Measurements from ENCODE around the gene GCLM. TPM values are rescaled to one million over a fixed set of nuclear protein-coding genes. Genes with fewer than 3 reads are reported as not detected.

The GCLM gene
- 10.7 and 12.4 TPM in 2 replicates for total RNA-seq
- 6.7 TPM for total RNA-seq (2013)
- 1.3 and 1.7 TPM in 2 replicates for polyA plus RNA-seq
- 2.5 and 2.9 TPM in 2 replicates for polyA minus RNA-seq

DNA sequence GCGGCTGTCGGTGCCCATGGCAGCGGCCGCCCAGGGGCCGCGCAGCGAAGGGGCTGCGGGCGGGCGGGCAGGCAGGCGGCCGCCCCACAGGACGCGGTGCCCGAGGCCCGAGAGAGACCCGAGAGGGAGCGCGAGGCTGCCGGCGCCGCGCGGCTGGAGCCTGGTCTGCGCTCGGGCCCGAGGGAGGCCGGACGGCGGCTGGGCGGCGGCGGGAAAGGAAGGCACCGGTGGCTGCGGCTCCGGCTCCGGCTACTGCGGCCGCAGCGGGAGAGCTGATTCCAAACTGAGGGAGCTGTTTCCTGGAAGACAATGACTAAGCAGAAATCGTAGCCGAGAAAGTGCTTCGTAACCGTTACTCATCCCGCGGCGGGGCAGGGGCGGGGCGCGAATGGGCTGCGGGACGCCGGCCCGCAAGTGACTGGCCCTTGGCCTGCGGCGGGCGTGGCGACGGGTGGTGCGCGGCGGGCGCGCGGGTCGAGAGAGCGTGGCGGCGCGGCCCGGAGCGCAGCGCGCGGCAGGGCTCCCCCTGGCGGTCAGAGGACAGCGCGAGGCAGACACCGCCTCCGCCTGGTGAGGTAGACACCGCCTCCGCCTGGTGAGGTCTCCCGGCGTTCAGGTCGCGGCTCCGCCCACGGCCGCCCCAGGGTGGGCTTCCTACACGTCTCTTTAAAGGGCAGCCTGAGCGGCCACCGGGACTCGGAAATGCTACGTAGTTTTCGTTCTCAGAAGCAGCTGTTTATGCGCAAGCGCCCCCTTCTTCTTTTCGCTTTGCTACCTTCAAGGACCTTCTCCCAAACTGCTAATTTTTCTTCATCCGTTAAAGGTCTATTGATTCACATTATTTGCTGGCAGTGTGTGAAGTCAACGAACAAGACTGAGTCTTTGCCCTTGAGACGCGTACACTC, at the start of gene GCLM:
Gene GCLM (minus strand): TSS at position 285 of the 905 bp plus-strand sequence. CDS start 267 bp downstream, at position 18.
- DNase-seq (peak; percentile 94), ATAC-seq (ENCODE audit: low read depth) (peak; percentile 93)
- Mint-ChIP-seq H3K27ac (peak within 1 kb of the TSS; percentile 84), H3K9me3 (ENCODE audit: insufficient read depth) (no peaks in the 10 kb centered on the region), H3K4me1 (peaks cover 25% of the 10 kb centered on the region), H3K27me3 (peaks cover 6% of the 10 kb centered on the region), H3K4me3 (peak within 1 kb of the TSS; percentile 89)
- Histone ChIP-seq H3K9ac (ENCODE audit: low read length) (peak within 1 kb of the TSS; percentile 94), H3K36me3 (replicated peaks in 1 of 2; ENCODE audit: control extremely low read depth in 1 of 2, control insufficient read depth in 1 of 2, extremely low read depth in 1 of 2, insufficient read depth in 2 of 2, low read length in 1 of 2) (no peaks in the 10 kb centered on the region), H3K27ac (ENCODE audit: low read length in 2 of 2) (peak within 1 kb of the TSS; percentile 67 to 81), H3K27me3 (replicated peaks in 1 of 4; ENCODE audit: control extremely low read depth in 1 of 4, control insufficient read depth in 3 of 4, insufficient read depth in 4 of 4, low read length in 3 of 4) (no peaks in the 10 kb centered on the region), H3K4me1 (ENCODE audit: control insufficient read depth in 2 of 2, insufficient read depth in 2 of 2, low read length in 2 of 2) (peaks cover 17 to 21% of the 10 kb centered on the region in 2 donors), H3K79me2 (ENCODE audit: control insufficient read depth, insufficient read depth, low read length) (peaks cover 31% of the 10 kb centered on the region), H3K4me3 (ENCODE audit: control extremely low read depth in 1 of 5, extremely low read depth in 1 of 5, insufficient read depth in 1 of 5, low read depth in 2 of 5, low read length in 4 of 5) (peak within 1 kb of the TSS; percentile 60 to 98 (median 71)), H4K20me1 (ENCODE audit: control insufficient read depth, insufficient read depth, low read length, poor library complexity, severe bottlenecking) (no peaks in the 10 kb centered on the region), H3K4me2 (replicated peaks; ENCODE audit: low read depth, low read length, poor library complexity, severe bottlenecking) (peak within 1 kb of the TSS; percentile 77), H3K9me3 (ENCODE audit: control extremely low read depth in 1 of 3, control insufficient read depth in 2 of 3, insufficient read depth in 1 of 3, low read length in 2 of 3) (no peaks in the 10 kb centered on the region), H2AFZ (ENCODE audit: insufficient read depth, low read depth, low read length, poor library complexity, severe bottlenecking) (peak within 1 kb of the TSS; percentile 97)
- ChIA-PET CTCF (interaction anchor here (0.7 to 1.9 kb wide), 13 partner anchors 13 to 554 kb away, joined by 3 to 16 read pairs (median 4); partner anchors contain the start of gene DNTTIP2), POLR2A (interaction anchor here (0.5 to 1.8 kb wide), 2 partner anchors 30 to 945 kb away, joined by 6 to 7 read pairs; partner anchors contain the start of gene DNTTIP2)
- TF ChIP-seq CTCF (IDR thresholded peaks at IDR 0.05), result peak; percentile 94
- no peak for TF ChIP-seq EZH2 (IDR thresholded peaks at IDR 0.05; ENCODE audit: borderline replicate concordance, insufficient read depth, low read depth, low read length, poor library complexity, severe bottlenecking)
- WGBS (ENCODE audit: insufficient coverage), result 0% methylated on average over 99 of the region's 102 CpGs
- intact Hi-C loops (cut with micrococcal nuclease), result loop anchor here (1.0 to 10.0 kb wide), 8 partner anchors 30 to 1075 kb away; partner anchors contain the start of genes ABCD3, DNTTIP2 and RPL5

DNA sequence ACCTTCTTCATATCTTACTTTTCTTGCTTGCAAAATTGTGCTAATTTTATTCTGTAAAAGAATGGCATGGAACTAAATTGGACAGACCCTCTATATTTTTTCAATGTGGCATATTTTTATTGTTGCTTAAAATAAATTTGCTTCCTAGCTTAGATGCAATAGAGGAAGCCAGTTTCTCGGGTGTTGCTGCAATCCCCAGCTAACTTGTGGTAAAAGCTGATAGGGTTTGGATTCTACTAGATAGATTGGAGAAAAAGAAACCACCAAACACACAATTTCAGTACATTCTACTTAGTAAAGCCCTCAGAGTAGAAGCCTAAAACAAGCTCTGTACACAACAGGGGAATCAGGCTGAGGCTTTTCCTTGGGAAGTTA, 49.5 kb upstream of the GCLM start:
- WGBS (ENCODE audit: insufficient coverage), result no CpG with 5 or more reads among the region's 1 CpG
- Histone ChIP-seq H3K4me3 (ENCODE audit: control extremely low read depth in 1 of 5, extremely low read depth in 1 of 5, insufficient read depth in 1 of 5, low read depth in 2 of 5, low read length in 4 of 5) (no peak overlapping the region), H3K4me1 (ENCODE audit: control insufficient read depth in 2 of 2, insufficient read depth in 2 of 2, low read length in 2 of 2) (no peaks in the 10 kb centered on the region), H3K79me2 (ENCODE audit: control insufficient read depth, insufficient read depth, low read length) (no peaks in the 10 kb centered on the region), H3K9me3 (ENCODE audit: control extremely low read depth in 1 of 3, control insufficient read depth in 2 of 3, insufficient read depth in 1 of 3, low read length in 2 of 3) (peaks cover 2 to 23% (median 12%) of the 10 kb centered on the region in 3 donors), H3K36me3 (replicated peaks in 1 of 2; ENCODE audit: control extremely low read depth in 1 of 2, control insufficient read depth in 1 of 2, extremely low read depth in 1 of 2, insufficient read depth in 2 of 2, low read length in 1 of 2) (no peaks in the 10 kb centered on the region), H2AFZ (ENCODE audit: insufficient read depth, low read depth, low read length, poor library complexity, severe bottlenecking) (no peak overlapping the region), H3K27me3 (replicated peaks in 1 of 4; ENCODE audit: control extremely low read depth in 1 of 4, control insufficient read depth in 3 of 4, insufficient read depth in 4 of 4, low read length in 3 of 4) (peaks cover 0 to 2% (median 0%) of the 10 kb centered on the region in 4 experiments), H4K20me1 (ENCODE audit: control insufficient read depth, insufficient read depth, low read length, poor library complexity, severe bottlenecking) (no peaks in the 10 kb centered on the region), H3K9ac (ENCODE audit: low read length) (no peak overlapping the region), H3K27ac (ENCODE audit: low read length in 2 of 2) (no peak overlapping the region), H3K4me2 (replicated peaks; ENCODE audit: low read depth, low read length, poor library complexity, severe bottlenecking) (no peak overlapping the region)
- Mint-ChIP-seq H3K27me3 (peaks cover 27% of the 10 kb centered on the region), H3K9me3 (ENCODE audit: insufficient read depth) (peaks cover 15% of the 10 kb centered on the region), H3K4me1 (no peaks in the 10 kb centered on the region), H3K4me3 (no peak overlapping the region), H3K27ac (no peak overlapping the region)
- TF ChIP-seq CTCF (IDR thresholded peaks at IDR 0.05), result no peak
- no peak for TF ChIP-seq EZH2 (IDR thresholded peaks at IDR 0.05; ENCODE audit: borderline replicate concordance, insufficient read depth, low read depth, low read length, poor library complexity, severe bottlenecking)
- CTCF ChIA-PET, result no interaction called here
- POLR2A ChIA-PET, result no interaction called here
- ATAC-seq (ENCODE audit: low read depth), result no peak
- DNase-seq, result no peak
- intact Hi-C loops (cut with micrococcal nuclease), result no loop called here
